ENCODE data around the gene NLRC4. TPM values are rescaled to one million over a fixed set of nuclear protein-coding genes. Genes with fewer than 3 reads are reported as not detected.

NLRC4 gene
- total and polyA plus RNA-seq, 4 donors = 0.82 to 2.9 (median 1.5) TPM

DNA sequence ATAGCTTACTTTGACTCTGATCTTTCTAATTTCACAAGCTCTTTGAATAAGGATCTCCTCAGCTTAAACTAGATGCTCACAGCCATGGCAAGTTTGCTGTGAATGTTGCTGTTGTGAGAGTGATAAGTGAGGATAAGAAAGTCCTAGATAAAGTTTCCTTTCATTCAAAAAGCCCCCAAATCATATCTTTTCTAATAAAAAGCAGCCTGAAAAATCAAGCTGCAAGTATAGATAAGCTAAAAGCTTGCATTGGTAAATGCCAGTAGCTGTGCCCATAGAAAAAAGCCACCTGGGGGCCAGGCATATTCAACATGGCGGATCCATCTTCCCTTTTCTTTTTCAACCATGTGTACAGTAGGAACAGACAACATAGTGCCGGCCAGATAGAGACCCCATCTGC lies 4.3 kb downstream of the NLRC4 start:
- no peak for TF ChIP-seq SP1 (IDR thresholded peaks at IDR 0.05)
- no peak for TF ChIP-seq YY1 (IDR thresholded peaks at IDR 0.05)
- TF ChIP-seq HNF4G (IDR thresholded peaks at IDR 0.05) = no peak
- TF ChIP-seq, protein P1, sequence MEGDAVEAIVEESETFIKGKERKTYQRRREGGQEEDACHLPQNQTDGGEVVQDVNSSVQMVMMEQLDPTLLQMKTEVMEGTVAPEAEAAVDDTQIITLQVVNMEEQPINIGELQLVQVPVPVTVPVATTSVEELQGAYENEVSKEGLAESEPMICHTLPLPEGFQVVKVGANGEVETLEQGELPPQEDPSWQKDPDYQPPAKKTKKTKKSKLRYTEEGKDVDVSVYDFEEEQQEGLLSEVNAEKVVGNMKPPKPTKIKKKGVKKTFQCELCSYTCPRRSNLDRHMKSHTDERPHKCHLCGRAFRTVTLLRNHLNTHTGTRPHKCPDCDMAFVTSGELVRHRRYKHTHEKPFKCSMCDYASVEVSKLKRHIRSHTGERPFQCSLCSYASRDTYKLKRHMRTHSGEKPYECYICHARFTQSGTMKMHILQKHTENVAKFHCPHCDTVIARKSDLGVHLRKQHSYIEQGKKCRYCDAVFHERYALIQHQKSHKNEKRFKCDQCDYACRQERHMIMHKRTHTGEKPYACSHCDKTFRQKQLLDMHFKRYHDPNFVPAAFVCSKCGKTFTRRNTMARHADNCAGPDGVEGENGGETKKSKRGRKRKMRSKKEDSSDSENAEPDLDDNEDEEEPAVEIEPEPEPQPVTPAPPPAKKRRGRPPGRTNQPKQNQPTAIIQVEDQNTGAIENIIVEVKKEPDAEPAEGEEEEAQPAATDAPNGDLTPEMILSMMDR (IDR thresholded peaks at IDR 0.05; ENCODE audit: low read depth, low read length, missing input control) = no peak
- TF ChIP-seq FOXA2 (IDR thresholded peaks at IDR 0.05) = no peak
- no peak for TF ChIP-seq JUND (IDR thresholded peaks at IDR 0.05)
- no peak for TF ChIP-seq GABPA (IDR thresholded peaks at IDR 0.05 in 1 of 2, conservative IDR thresholded peaks at IDR 0.05 in 1 of 2)
- no peak for TF ChIP-seq RAD21 (IDR thresholded peaks at IDR 0.05)
- no peak for TF ChIP-seq HNF4A (conservative IDR thresholded peaks at IDR 0.05)
- TF ChIP-seq EGR1 (IDR thresholded peaks at IDR 0.05; ENCODE audit: low read depth in 2 of 2) = no peak
- TF ChIP-seq RXRA (IDR thresholded peaks at IDR 0.05) = no peak
- TF ChIP-seq FOXA1 (IDR thresholded peaks at IDR 0.05) = no peak
- TF ChIP-seq, protein P2, sequence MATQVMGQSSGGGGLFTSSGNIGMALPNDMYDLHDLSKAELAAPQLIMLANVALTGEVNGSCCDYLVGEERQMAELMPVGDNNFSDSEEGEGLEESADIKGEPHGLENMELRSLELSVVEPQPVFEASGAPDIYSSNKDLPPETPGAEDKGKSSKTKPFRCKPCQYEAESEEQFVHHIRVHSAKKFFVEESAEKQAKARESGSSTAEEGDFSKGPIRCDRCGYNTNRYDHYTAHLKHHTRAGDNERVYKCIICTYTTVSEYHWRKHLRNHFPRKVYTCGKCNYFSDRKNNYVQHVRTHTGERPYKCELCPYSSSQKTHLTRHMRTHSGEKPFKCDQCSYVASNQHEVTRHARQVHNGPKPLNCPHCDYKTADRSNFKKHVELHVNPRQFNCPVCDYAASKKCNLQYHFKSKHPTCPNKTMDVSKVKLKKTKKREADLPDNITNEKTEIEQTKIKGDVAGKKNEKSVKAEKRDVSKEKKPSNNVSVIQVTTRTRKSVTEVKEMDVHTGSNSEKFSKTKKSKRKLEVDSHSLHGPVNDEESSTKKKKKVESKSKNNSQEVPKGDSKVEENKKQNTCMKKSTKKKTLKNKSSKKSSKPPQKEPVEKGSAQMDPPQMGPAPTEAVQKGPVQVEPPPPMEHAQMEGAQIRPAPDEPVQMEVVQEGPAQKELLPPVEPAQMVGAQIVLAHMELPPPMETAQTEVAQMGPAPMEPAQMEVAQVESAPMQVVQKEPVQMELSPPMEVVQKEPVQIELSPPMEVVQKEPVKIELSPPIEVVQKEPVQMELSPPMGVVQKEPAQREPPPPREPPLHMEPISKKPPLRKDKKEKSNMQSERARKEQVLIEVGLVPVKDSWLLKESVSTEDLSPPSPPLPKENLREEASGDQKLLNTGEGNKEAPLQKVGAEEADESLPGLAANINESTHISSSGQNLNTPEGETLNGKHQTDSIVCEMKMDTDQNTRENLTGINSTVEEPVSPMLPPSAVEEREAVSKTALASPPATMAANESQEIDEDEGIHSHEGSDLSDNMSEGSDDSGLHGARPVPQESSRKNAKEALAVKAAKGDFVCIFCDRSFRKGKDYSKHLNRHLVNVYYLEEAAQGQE (IDR thresholded peaks at IDR 0.05) = no peak
- TF ChIP-seq MAX (IDR thresholded peaks at IDR 0.05) = no peak
- no peak for TF ChIP-seq ATF3 (IDR thresholded peaks at IDR 0.05)
- TF ChIP-seq NR2F2 (IDR thresholded peaks at IDR 0.05) = no peak
- no peak for TF ChIP-seq TAF1 (conservative IDR thresholded peaks at IDR 0.05)
- no peak for TF ChIP-seq ZBTB33 (IDR thresholded peaks at IDR 0.05)

More for the DNA sequence above, 4.3 kb downstream of the NLRC4 start:
- Histone ChIP-seq H3K9ac (ENCODE audit: low read depth in 1 of 2, low read length in 2 of 2) (no peak overlapping the region), H3K27ac (ENCODE audit: low read depth in 1 of 2, low read length in 2 of 2) (no peak overlapping the region), H3K4me3 (ENCODE audit: low read depth in 1 of 3, low read length in 3 of 3) (no peak overlapping the region), H3K27me3 (ENCODE audit: control insufficient read depth in 4 of 4, insufficient read depth in 4 of 4, low read length in 3 of 4) (no peaks in the 10 kb centered on the region), H3K36me3 (ENCODE audit: control insufficient read depth in 4 of 4, insufficient read depth in 3 of 4, low read depth in 1 of 4, low read length in 3 of 4) (no peaks in the 10 kb centered on the region), H3K9me3 (ENCODE audit: control insufficient read depth in 4 of 4, low read length in 3 of 4) (no peaks in the 10 kb centered on the region), H3K4me1 (ENCODE audit: control insufficient read depth in 4 of 4, insufficient read depth in 4 of 4, low read length in 3 of 4) (no peaks in the 10 kb centered on the region)
- DNase-seq (ENCODE audit: low spot score) = no peak
- WGBS = 83% methylated on average over 2 of the region's 2 CpGs
